ENCODE results near the gene NPHP3.
"Not testable (repeated sequence)": the region's sequence is repeated elsewhere in the genome, so short reads cannot be mapped to it uniquely, and the experiment has no call there.

NPHP3 gene, protein sequence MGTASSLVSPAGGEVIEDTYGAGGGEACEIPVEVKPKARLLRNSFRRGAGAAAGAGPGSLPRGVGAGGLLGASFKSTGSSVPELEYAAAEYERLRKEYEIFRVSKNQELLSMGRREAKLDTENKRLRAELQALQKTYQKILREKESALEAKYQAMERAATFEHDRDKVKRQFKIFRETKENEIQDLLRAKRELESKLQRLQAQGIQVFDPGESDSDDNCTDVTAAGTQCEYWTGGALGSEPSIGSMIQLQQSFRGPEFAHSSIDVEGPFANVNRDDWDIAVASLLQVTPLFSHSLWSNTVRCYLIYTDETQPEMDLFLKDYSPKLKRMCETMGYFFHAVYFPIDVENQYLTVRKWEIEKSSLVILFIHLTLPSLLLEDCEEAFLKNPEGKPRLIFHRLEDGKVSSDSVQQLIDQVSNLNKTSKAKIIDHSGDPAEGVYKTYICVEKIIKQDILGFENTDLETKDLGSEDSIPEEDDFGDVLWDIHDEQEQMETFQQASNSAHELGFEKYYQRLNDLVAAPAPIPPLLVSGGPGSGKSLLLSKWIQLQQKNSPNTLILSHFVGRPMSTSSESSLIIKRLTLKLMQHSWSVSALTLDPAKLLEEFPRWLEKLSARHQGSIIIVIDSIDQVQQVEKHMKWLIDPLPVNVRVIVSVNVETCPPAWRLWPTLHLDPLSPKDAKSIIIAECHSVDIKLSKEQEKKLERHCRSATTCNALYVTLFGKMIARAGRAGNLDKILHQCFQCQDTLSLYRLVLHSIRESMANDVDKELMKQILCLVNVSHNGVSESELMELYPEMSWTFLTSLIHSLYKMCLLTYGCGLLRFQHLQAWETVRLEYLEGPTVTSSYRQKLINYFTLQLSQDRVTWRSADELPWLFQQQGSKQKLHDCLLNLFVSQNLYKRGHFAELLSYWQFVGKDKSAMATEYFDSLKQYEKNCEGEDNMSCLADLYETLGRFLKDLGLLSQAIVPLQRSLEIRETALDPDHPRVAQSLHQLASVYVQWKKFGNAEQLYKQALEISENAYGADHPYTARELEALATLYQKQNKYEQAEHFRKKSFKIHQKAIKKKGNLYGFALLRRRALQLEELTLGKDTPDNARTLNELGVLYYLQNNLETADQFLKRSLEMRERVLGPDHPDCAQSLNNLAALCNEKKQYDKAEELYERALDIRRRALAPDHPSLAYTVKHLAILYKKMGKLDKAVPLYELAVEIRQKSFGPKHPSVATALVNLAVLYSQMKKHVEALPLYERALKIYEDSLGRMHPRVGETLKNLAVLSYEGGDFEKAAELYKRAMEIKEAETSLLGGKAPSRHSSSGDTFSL (N-terminal part only)

GRCh38 chr3:132722165-132723023, at the start of gene NPHP3:
Gene NPHP3, minus strand, starts transcription at chr3:132722409. Its CDS starts 54 bp downstream, at chr3:132722355.
- peak; percentile 86 to 94 (median 91) for DNase-seq (ENCODE audit: low read depth in 2 of 3, low spot score in 2 of 3)

GRCh38 chr3:132758740-132759139, 36.5 kb upstream of the NPHP3 start:
- DNase-seq (ENCODE audit: low read depth in 2 of 3, low spot score in 2 of 3): no peak

DNA sequence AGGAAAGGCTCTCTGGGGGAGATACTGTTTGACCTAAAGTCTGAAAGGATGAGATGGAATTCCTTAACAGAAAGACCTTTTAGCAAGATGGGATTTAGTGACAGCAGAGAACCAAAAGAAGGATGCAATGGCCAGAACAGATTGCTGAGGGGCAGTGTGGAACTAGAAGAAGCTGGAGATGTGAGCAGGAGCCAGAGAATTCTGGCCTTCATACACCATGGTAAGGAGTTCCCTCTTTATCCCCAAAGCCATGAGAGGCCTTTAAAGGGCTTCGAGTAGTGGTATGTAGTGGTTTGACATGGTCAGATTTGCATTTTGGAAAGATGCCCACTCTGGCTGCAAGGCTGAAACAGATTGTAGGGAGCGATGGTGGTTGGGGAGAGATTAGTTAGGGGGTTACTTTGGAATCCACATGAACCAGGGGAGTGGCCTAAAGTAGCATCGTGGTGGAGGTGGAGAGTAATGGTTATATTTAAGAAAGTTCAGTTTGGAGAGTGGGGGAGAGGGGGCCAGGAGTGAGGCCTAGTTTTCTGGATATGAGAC, 34.0 kb upstream of the NPHP3 start:
- no peak for DNase-seq (ENCODE audit: low read depth in 2 of 3, low spot score in 2 of 3)

DNA sequence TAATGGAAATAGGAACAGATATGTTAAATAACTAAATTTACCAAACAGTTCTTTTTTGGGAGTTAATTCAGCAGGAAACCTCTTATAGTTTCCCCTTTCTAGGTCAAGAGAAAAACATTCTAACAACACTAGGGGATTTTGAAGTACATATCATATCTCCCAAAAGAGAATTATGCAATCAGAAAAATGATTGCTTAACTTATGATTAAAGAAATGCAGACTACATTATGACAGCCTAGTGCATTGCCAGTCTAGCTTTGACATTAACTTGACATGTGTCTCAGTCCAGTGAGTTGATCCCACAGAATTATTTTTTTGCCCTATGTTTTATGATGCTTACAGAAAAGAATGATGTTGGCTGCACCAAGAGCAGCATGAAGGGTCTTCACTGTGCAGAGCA, 31.7 kb upstream of the NPHP3 start:
- DNase-seq (ENCODE audit: low read depth in 2 of 3, low spot score in 2 of 3): no peak

GRCh38 chr3:132749786-132750185, 27.6 kb upstream of the NPHP3 start:
- no peak for DNase-seq (ENCODE audit: low read depth in 2 of 3, low spot score in 2 of 3)

DNA sequence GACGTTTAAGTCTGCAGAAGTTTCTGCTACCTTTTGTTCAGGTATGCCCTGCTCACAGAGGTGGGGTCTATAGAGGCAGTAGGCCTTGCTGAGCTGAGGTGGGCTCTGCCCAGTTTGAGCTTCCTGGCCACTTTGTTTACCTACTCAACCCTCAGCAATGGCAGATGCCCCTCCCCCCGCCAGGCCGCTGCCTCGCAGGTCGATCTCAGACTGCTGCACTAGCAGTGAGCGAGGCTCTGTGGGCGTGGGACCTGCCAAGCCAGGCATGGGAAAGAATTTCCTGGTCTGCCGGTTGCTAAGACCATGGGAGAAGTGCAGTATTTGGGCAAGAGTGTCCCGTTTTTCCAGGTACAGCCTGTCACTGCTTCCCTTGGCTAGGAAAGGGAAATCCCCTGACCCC, 24.5 kb upstream of the NPHP3 start:
- not testable (repeated sequence) for DNase-seq (ENCODE audit: low read depth in 2 of 3, low spot score in 2 of 3)

DNA sequence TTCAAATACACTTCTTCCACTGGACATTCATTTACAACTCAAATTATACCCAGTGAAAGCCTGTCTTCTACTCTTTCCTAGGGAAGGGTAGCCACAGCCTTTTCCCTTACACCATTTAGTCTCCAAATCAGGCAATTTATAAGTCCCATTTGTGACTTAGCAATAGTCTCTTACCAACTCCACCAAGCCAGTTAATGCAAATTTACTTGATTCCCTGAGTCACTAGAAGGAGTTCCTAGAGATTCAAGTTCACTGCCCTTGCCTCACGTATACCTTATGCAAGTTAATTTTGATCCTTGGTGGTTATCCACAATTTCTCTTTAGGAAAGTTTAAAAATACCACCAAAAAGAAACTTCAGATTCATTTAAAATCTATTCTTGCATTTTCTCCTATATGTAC, 16.1 kb upstream of the NPHP3 start:
- no peak for DNase-seq (ENCODE audit: low read depth in 2 of 3, low spot score in 2 of 3)

DNA sequence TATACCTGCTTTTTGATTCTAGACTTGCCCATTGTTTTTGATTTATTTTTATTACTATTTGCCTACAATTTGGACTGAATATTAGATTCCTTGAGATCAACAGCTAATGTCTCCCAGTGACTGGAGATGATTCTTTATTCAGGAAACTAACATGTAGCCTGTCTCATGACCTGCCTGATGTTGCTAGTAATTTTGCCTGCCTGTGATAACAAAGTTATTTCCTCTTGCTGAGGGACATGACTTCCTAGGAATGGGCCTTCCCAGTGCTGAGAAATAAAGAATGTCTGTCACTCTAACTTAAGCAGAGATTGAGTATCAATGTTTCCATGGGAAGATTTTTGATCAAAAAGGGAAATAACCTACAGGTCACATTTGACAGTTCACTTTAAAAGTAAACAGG, 13.4 kb upstream of the NPHP3 start:
- DNase-seq (ENCODE audit: low read depth in 2 of 3, low spot score in 2 of 3): no peak

- no peak for DNase-seq (ENCODE audit: low read depth in 2 of 3, low spot score in 2 of 3)
Observed at GRCh38 chr3:132730891-132731580, 8.8 kb upstream of the NPHP3 start.

GRCh38 chr3:132726341-132726823, 4.2 kb upstream of the NPHP3 start:
- no peak for DNase-seq (ENCODE audit: low read depth in 2 of 3, low spot score in 2 of 3)

DNA sequence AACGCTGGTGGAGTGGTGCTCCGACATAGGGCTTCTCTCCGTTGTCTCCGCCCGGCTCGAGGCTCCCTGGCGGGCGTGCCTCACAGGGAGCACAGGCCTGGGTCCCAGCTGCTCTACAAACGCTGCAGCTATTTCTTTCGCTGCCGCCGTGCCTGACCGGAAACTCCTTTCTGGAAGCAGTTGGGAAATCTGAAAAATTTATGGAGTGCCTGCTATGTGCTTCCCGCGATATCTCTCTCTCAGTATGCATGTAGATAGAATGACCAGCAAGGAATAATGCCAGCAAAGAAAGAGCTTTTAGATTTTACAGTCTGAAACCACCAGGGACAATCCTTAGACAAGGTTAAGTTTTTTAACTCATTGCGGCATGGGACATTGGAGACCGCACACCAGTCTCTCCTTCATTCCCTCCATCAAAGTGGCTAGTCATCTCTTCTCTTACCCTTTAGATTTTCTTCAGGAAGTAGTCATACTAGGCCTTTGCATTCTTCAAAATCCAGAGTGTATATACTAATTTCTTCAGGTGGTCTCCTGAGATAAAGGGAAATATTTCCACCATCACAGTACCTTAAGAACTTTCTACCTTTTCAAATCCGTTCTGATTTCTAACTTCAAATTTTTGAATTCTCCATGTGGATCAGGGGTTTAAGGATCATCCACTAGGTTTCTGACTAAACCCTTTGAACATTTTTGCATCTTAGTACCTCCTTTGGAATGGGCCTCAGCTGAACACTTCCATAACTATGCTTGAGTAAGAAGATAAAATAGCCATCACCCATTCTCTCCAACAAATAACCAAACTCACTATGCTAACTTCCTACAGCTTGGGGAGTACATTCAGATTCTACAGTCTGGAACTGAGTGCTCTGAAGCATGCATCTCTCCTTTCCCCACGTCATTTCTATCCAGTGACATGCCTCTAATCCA, 1.1 kb upstream of the NPHP3 start:
- no peak for DNase-seq (ENCODE audit: low read depth in 2 of 3, low spot score in 2 of 3)

- DNase-seq (ENCODE audit: low read depth in 2 of 3, low spot score in 2 of 3): no peak
Observed at GRCh38 chr3:132721479-132722164, 587 bp downstream of the NPHP3 start.

DNA sequence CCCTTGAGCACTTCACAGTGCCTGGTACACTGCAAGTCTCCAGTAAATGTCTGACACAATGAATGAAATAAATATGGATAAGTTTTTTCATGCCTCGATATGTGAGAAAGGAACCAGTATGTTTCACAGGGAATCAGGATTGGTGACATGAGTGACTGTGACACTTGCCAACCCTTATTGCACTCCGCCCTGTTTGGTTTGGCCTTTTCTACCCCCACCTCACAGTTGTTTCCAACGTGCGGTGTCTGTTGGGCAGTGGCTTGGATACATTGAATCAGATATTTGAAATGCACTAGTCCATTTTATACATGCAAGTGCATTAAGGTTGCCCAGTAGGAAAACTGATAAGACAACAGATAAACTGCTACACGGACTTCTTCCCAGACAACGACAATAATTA, 2.0 kb downstream of the NPHP3 start:
- no peak for DNase-seq (ENCODE audit: low read depth in 2 of 3, low spot score in 2 of 3)

DNA sequence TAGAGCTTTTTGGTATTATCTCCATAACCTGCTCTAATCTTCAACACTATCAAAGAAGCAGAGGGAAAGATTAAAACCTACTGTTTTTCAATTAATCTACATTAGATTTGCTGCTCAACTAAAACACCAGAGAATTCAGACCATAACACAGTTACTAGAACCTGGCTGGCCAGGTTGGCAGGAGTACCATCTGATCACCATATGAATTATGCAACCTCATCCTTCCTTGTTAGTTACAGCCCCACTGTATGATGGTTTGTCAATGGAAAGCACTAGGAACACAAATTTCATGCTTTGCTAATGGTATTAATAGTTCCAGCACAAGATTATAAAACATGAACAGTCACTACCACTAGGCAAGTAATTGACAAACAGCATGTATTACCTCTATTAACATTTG, 5.8 kb downstream of the NPHP3 start:
- DNase-seq (ENCODE audit: low read depth in 2 of 3, low spot score in 2 of 3): no peak

- no peak for DNase-seq (ENCODE audit: low read depth in 2 of 3, low spot score in 2 of 3)
Observed at GRCh38 chr3:132713977-132714727, 8.1 kb downstream of the NPHP3 start.

- no peak for DNase-seq (ENCODE audit: low read depth in 2 of 3, low spot score in 2 of 3)
Observed at GRCh38 chr3:132710311-132710710, 11.9 kb downstream of the NPHP3 start.

GRCh38 chr3:132709761-132710160, 12.4 kb downstream of the NPHP3 start:
- no peak for DNase-seq (ENCODE audit: low read depth in 2 of 3, low spot score in 2 of 3)
